ENCODE data around the gene KTI12.

The KTI12 gene

DNA sequence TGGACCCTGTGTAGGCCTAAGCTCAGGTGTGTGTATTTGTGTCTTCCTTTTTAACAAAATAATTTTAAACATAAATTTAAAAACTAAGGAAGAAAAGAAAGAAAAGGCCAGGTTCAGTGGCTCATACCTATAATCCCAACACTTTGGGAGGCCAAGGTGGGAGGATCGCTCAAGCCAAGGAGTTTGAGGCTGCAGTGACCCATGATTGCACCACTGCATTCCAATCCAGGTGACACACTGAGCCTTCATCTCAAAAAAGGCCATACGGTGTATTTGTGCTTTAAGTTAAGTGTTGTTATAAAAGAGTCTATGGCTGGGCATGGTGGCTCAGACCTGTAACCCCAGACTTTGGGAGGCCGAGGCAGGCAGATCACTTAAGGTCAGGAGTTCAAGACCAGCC, 51.4 kb downstream of the KTI12 start:
- Mint-ChIP-seq H3K27ac (no peak overlapping the region), H3K27me3 (ENCODE audit: low read depth) (peaks cover 5% of the 10 kb centered on the region), H3K4me3 (no peak overlapping the region), H3K9me3 (no peaks in the 10 kb centered on the region), H3K36me3 (ENCODE audit: low read depth) (no peaks in the 10 kb centered on the region), H3K4me1 (no peaks in the 10 kb centered on the region)
- TF ChIP-seq, protein P1, sequence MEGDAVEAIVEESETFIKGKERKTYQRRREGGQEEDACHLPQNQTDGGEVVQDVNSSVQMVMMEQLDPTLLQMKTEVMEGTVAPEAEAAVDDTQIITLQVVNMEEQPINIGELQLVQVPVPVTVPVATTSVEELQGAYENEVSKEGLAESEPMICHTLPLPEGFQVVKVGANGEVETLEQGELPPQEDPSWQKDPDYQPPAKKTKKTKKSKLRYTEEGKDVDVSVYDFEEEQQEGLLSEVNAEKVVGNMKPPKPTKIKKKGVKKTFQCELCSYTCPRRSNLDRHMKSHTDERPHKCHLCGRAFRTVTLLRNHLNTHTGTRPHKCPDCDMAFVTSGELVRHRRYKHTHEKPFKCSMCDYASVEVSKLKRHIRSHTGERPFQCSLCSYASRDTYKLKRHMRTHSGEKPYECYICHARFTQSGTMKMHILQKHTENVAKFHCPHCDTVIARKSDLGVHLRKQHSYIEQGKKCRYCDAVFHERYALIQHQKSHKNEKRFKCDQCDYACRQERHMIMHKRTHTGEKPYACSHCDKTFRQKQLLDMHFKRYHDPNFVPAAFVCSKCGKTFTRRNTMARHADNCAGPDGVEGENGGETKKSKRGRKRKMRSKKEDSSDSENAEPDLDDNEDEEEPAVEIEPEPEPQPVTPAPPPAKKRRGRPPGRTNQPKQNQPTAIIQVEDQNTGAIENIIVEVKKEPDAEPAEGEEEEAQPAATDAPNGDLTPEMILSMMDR (IDR thresholded peaks at IDR 0.05; ENCODE audit: unreplicated experiment in 3 of 3): no peak

Data from nephron (organoid).